Retina (tissue), 1 donor: ENCODE measurements around the gene NOC2L.
"Not testable (repeated sequence)": the region's sequence is repeated elsewhere in the genome, so short reads cannot be mapped to it uniquely, and the experiment has no call there.

Experiments used
- DNase-seq: peaks from one replicate; pipeline ENCODE4 v3.0.0-alpha.2; 2016

Gene NOC2L

DNA sequence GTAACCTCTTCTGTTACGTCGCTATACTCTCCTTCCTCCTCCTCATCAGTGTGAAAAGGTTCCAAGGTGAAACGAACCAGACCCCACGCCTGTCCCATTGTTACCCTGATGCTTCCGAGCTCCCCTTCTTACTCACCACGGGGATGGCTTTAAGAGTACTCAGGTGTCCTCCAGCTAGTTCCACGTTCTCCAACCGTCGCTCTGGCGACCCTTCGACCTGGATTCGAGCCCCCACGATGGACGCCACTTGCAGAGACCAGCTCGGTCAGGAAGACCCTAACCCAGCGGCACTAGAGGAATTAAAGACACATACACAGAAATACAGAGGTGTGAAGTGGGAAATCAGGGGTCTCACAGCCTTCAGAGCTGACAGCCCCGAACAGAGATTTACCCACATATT lies 61.1 kb downstream of the NOC2L start:
- not testable (repeated sequence) for DNase-seq

DNA sequence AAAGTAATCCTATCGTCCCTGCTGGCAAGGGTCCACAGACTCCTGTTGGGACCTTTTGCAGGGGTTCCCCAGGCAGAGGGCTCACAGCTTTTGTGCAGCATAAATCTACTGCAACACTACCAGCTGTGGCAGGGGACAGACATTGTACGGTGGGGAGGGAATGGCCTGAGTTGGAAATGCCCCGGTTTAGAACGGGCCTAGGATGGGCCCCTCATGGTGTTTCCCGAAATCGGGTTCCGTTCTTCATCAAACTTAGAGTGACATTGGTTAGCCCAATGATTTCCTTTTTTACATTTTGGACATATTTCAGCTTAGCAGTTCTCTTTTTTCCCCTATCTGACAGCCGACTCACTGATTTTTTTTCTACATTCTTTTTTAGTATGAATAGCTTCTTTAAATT lies 61.8 kb downstream of the NOC2L start:
- no peak for DNase-seq
